HG03520 (cell line): ENCODE data around the gene ADAMTS14.

ENCODE experiments used
- ATAC-seq: cut with Tn5 transposase; IDR thresholded peaks from one replicate; pipeline ENCODE4 v1.9.1; 2021; ENCODE audit warnings: mild to moderate bottlenecking, moderate library complexity; ENCODE audit not compliant: unreplicated experiment

The ADAMTS14 gene

DNA sequence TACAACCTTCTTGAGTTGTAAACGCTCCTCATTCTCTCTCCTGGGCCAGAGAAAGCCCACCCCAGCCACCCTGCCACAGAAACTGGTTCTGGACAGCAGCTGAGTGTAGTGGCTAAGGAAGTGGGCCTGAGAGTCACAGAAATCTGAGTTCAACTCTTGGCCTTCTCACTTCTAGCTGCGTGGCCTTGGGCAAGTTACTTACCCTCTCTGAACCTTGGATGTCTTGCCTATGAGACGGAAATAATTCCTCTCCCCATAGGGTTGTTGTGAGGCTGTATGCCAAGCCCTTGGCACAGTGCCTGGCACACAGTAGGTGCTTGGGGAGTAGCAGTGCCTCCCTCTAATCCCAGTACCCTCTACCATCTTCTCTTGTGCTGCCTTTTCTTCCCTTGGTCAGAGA is 51.5 kb downstream of the ADAMTS14 start:
- no peak for ATAC-seq

DNA sequence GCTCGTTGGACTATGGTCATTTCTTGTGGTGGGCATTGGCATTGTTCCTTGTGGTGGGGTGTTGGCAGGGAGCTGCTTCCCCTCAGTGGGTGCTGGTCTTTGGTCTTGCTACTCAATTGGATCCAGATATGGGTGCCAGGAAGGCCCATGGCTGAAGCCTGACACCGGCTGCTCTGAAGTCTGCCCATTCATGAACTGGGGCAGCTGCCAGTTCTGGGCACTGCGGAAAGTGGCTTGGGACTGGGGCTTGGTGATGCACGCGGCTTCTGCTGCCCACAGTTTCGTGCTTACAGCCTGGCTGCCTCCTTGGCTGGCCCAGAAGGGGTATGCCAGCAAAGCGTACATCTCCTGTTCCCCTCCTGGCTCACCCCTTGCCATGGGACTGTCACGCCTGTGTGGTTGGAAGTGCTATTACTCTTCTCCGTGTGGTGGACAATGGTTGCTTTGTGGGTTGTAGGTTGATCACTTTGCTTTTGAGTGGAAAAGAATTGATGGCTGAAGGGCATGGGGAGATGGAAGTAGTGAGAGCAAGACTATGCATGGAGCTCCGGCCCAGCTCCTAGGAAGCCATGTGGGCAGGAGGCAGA is 54.7 kb downstream of the ADAMTS14 start:
- ATAC-seq = no peak

DNA sequence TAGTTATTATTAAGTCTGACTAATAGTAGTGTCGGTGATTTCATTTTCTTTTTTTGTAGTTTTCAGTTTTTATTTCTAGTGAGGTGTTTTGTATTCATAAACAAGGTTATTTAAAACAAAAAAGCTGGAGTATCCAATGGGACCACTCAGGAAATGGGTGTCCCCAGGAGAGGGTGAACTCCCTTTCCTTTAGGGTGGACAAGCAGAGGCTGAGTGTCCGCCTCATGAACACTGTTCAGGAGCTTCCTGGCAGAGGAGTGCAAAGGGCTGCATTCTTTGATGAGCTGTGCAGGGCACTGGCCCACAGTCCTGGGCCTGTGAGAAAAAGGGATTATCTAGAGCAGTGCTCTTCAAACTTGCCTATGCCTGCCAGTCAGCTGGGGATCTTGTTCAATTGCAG is 56.0 kb downstream of the ADAMTS14 start:
- ATAC-seq = no peak

DNA sequence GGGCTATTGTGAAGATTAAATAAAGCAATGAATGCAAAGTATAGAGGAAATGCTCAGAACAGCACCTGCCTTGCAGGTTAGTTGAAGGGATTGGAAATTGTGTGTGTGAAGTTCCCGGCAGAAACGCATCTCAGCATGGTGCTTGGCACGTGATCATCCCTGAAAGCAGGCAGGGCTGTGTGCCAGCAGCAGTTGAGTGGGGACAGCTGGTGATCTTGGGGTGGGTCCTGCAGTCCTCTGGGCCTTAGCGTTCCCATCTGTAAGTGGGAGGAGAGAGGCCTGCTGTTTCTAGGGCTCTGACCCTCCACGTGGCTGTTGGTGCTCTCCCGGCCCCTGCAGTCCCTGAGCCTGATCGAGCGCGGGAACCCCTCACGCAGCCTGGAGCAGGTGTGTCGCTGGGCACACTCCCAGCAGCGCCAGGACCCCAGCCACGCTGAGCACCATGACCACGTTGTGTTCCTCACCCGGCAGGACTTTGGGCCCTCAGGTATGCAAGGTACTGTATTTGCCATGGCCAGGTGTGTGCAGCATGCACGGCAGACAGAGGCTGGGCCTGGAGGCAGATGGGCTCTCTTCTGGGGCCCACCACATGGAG is 57.6 kb downstream of the ADAMTS14 start:
- ATAC-seq = no peak

DNA sequence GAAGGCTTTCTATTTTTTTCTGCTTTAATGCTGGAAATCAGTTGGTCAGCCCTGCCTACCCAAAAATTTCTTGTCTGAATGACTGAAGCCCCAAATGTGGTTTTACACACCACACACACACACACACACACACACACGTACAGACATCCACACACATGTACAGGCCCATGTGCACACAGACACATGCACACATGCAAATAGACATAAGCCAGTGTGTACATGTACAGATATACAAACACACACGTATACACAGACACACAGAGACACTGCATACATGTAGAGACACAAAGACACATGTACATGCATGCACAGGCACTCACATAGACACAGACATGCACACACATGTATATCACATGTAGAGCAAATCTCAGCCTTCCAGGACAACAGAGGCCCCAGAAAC is 58.6 kb downstream of the ADAMTS14 start:
- no peak for ATAC-seq

DNA sequence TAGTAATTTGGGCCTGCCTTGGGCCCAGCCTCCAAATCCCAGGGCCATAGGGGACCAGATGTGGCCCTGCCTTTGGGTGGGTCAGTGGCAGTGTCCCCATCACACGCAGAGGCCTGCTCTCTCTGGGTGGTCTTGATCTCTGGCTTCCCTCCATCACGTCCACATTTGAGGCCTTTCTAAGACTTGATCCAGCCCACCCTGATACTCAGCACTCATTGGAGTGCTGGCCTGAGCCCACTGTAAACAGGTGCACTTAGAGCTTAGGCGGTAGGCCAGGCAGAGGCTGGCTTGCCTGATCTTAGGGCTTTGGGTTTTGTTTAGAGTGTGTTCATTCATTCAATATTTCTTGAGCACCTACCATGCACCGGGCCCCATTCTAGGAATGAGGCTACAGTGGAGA is 60.3 kb downstream of the ADAMTS14 start:
- no peak for ATAC-seq

DNA sequence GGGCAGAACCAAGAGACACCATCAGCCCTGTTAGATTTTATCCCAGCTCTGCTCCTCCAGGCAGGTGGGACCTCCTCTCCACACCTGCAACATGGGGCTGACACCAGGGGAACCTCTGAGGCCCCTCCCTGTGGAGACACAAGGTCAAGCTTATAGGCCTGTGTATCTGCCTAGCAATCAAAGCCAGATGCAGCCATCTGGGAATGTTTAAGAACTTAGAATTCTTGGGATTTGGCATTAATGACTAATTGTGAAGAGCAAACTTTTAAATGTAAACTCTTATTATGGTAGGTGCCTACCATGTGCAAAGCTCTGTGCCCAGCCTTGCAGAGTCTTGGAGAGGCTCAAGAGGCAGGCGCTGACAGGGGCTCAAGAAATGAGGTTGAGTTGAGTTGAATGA is 60.7 kb downstream of the ADAMTS14 start:
- no peak for ATAC-seq

DNA sequence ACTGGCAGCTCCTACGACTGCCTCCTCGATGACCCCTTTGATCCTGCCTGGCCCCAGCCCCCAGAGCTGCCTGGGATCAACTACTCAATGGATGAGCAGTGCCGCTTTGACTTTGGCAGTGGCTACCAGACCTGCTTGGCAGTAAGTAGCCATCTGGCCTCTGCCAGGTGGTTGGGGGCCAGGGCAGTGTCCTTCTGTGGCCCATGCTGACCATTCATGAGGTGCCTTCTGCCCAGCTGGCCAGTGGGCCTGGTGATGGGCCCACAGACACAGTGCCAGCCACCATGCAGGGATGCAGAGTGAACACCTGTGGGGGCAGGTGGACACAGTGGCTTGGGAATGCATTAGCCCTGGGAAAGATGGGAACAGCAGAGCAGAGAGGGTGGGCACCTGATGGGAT is 62.9 kb downstream of the ADAMTS14 start:
- no peak for ATAC-seq

DNA sequence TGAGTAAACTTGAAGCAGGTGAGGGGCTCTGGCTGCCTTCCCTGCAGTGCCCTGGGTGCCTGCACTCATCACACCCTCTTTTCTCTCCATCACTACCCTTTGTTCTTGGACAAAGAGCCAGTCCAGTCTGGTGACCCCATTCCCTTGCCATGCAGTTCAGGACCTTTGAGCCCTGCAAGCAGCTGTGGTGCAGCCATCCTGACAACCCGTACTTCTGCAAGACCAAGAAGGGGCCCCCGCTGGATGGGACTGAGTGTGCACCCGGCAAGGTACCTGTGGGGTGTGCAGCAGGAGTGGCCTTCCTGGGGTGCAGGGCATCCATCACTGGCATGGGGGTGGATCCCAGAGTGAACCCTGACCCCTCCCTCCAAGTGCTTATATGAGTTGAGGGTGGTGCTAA is 64.2 kb downstream of the ADAMTS14 start:
- no peak for ATAC-seq

DNA sequence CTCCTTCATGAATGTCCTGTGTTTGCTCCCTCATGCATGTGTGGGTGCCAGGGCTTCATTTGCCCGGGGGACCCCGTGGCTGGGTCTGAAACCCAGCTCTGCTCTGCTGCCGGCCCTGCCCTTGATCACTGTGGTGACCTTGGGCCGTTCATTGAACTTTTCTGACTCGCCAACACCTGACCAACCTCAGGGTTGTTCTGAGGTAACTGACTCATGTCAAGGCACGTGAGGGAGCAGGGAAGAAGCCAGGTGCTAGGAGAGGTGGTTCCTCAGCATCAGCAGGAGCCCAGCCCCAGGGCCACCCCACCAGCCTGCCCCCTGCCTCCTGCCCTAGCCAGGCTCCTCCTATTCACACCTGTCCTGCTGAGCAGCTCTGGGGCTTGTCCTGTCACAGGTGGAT is 64.9 kb downstream of the ADAMTS14 start:
- no peak for ATAC-seq

DNA sequence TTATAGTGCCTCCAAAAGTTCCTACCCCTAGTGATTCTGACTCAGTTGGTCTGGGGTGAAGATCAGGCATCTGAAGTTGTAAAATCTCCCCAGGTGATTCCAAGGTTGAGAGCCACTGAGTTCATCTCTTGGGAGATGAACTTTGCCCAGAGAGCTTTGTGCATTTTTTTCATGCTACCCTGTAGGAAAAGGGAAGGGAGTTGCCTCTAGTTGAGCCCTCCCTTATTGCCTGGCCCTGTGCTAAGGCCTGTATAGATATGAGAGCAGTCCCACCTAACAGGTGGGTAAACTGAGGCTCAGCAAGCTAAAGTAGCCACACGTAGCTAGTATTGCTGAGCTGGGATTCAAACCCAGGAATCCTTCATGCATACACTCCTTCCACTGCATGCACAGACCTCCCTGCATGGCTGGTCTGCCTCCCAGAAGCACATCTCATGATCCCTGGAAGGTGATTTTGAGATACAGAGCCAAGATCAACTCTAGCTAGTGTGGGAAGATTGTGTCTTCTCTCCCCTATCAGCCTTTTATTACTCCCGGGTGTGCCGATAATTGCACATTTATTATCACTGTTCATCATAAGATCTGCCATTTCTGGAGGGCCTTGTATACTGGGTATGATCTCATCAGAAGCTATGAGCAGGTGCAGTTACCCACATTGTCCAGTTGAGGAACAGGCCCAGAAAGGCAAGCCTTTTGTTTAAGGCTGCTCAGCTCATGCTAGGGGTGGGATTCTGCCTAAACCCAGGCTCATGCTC is 65.9 kb downstream of the ADAMTS14 start:
- ATAC-seq = no peak

DNA sequence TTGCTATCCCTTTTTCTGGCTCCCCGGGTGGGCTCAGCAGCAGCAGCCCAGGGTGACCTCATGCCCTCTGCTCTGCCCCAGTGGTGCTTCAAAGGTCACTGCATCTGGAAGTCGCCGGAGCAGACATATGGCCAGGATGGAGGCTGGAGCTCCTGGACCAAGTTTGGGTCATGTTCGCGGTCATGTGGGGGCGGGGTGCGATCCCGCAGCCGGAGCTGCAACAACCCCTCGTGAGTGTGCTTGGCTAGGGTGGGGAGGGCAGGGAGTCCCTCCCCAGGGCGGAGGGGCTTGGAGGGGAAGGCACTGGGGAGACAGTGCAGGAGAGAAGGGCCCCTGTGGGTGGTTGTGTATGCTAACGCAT is 66.4 kb downstream of the ADAMTS14 start:
- no peak for ATAC-seq

DNA sequence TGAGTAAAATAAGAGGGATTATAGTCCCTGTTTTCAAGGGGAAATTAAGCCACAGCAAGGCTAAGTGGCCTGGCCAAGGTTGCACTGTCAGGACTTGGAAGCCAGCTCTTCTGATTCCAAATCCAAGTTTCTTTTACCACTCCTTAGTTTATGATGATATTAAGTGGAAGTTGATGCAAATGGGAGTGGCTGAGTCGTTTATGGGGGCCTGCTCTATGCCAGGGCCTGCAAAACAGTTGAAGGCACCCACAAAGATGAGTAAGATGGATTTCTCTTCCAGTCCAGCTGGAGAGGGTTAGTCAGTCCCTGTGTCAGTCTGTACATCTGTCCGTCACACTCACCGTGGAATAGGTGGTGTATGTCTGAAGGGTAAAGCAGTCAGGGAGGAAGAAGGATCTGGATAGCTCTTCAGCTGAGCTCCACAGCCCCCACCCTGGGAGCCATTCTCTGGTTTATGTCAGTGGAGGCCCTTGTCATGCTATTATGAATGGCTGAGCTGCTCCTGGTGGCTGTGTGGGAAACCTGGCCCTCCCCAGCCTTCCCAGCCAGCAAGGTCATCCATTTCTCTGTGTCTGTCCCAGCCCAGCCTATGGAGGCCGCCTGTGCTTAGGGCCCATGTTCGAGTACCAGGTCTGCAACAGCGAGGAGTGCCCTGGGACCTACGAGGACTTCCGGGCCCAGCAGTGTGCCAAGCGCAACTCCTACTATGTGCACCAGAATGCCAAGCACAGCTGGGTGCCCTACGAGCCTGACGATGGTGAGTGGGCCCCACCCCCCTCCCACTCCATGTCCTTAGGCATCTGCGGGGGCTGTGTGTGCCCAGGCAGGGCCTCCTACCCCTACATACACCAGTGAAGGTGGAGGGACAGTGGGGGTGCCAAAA is 68.3 kb downstream of the ADAMTS14 start:
- no peak for ATAC-seq

DNA sequence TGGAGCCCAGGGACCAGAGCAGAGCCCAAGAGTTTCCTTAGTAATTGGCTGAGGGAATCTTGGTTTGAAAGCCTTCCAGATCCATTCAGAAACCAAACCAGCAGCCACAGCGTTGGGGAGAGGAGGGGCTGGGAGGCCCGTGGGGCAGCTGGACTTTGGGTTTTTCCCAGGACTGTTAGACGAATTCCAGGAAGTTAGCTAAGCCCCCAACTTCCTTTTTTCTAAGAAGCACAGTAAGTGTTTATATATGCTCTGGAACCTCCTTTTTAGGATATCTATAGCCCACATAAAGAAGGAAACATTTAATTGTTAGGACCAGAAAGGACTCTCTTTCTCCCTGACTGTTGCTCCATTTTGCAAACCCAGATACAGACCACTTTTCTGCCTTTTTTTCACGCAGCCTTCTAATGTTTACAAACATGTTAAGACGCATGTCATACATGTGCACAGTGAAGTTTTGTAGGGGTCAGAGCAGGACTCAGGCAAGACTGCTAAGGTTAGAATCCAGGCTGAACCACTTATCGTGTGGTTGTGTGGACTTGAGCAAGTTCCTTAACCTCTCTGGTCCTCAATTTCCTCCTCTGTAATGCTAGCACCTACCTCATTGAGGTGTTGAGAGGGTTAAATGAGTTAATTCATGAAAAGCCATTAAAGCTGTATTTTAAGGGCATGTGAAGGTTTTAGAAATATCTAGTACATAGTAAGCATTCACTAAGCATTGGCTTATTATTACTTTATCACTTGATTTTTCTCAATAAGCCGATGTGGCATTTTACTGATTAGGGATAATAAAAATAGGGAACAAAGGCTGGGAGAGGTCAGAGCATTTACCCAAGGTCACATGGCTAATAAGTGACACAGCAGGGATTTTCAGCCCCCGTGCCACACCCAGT is 70.5 kb downstream of the ADAMTS14 start:
- ATAC-seq = no peak

DNA sequence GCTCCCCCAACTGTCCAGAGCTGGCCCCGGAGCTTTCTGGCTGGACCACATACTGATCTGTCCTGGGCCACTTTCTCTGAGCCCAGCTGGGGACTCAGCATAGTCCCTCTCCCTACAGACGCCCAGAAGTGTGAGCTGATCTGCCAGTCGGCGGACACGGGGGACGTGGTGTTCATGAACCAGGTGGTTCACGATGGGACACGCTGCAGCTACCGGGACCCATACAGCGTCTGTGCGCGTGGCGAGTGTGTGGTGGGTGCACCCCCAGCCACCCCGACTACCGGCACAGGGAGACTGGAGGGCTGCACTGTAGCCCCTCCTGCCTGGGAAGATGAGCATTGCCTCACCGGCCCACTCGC is 71.1 kb downstream of the ADAMTS14 start:
- no peak for ATAC-seq

DNA sequence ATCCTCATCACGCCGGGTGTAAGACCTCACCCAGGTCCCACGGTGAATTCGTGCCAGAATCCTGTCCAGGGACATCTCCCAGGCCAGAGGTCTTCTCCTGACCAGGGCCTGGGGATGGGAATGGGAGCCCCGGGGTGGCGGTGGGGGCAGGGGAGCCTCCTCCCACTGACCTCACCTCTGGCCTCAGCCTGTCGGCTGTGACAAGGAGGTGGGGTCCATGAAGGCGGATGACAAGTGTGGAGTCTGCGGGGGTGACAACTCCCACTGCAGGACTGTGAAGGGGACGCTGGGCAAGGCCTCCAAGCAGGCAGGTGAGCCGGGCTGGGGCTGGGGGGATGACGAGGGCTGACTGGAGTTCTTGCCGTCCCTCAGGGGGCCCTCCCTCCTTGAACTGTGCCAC is 71.6 kb downstream of the ADAMTS14 start:
- ATAC-seq = no peak

DNA sequence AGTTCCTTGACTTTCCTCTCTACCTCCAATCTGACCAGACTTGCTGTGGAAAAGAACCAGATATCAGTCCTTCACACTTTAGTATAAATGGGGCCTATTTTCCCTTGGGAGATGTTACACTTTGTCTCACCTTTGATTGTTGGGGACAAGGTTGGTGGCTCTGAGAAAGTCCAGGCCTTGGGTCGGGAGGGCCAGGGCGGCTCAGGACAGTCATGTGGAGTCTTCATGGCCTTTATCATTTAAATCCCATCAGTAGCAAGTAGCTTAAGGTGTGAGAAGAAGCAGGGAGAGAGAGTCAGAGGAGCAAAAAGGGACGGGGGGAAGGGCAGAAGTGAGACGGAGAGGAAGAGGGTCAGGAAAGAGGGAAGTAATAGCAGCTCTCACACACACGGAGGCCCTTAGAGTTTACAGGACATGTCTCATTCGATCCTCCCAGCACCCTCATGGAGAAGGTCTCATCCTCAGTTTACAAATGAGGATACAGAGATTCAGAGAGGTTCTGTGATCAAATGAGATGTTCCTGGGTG is 72.4 kb downstream of the ADAMTS14 start:
- ATAC-seq = no peak

DNA sequence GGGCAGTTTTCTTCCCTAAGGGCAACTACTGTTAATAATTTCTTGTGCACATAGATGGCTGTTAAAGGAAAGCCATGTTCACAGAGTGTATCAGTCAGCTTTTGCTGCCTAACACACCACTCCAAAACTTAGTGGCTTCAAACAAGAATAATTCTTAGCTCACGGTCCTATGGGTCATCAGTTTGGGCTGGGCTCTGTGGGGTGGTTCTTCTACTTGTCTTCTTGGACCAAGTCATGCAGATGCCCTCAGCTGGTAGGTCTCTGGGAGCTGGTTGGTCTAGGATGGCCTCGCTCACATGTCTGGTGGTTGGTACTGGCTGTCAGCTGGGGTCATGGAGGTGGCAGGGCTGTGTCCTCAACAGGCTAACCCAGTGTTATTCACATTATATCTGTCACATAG is 73.2 kb downstream of the ADAMTS14 start:
- no peak for ATAC-seq

DNA sequence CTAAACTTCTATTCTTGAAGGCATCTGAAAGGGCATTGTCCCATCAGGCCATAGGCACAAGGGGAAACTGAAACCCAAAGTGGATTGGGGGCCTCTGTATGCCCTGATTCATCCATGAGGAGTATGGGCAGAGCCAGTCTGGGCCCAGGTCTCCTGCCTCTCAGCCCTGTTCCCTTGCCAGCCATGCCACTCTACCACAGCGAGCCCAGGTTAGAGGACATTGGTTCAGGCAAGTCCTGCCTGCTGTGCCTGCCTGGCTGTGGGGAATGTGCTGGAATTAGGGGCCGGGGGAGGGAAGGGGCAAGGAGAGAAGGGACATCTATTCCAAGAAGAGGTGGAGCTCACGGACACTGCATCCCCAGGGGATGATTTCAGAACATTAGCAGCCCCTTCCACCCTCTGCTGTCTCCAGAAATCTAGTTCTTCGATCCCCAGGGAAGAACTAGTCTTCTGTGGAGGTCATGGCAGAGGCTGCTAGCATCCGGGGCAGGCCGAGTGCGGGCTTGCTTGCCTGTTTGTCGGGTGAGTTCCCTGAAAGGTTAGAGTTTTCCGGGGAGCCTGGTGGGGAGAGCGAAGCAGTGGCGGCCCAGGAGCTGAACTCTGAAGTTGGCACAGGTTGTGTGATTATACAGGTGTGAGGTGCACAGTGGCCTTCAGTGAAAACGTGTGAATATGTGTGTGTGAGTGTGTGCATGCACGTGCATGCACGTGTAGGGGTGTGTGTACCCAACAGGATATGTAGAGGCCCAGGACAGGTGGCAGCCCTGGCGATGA is 75.1 kb downstream of the ADAMTS14 start:
- ATAC-seq = no peak

DNA sequence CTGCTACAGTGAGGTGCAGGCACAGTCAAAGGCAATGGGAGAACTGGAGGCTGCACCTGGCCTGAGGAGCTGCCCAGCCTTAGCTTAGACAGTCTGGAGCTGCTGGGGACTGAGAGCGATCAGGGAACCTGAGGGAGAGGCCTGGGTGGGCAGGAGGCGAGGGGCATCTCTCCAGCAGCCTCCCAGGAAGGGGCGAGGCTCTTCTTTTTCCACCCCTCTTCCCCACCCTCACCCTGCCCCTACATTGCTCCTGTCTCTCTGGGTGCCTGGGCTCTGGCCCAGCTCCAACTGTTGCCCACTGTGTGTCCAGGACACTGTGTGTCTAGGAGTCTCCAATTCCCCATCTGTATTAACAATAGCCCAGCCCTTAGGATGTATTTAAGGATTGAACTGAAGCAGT is 76.0 kb downstream of the ADAMTS14 start:
- ATAC-seq = no peak
